Neural cell (in vitro differentiated cells): ENCODE measurements around the gene RCVRN. TPM values are rescaled to one million over a fixed set of nuclear protein-coding genes. Genes with fewer than 3 reads are reported as not detected.

Source experiments
- H2AFZ ChIP-seq: fragments of 200-600, 300-800 bp; sonication (generic), shearing (Covaris generic); 2 replicates; pipeline ENCODE4 v1.6.0; 2014; ENCODE audit warnings: low read depth, mild to moderate bottlenecking, antibody characterized with exemption, low read length, moderate library complexity
- H3F3A ChIP-seq: fragments of 200-600 bp; shearing (Covaris generic); 2 replicates; pipeline ENCODE4 v1.6.1; 2016; ENCODE audit warnings: mild to moderate bottlenecking, moderate library complexity, mixed read lengths, antibody characterized with exemption, low read length; ENCODE audit not compliant: insufficient read depth, poor library complexity, severe bottlenecking
- H3K27ac ChIP-seq: fragments of 200-600, 300-800 bp; sonication (generic), shearing (Covaris generic); 2 replicates; pipeline ENCODE4 v1.5.1; 2014; ENCODE audit warnings: mild to moderate bottlenecking, low read length, moderate library complexity
- H3K27me3 ChIP-seq: fragments of 300-800, 200-600 bp; sonication (generic), shearing (Covaris generic); 2 replicates; pipeline ENCODE4 v1.6.0; 2014; ENCODE audit warnings: mild to moderate bottlenecking, low read depth, low read length, moderate library complexity; ENCODE audit not compliant: insufficient read depth
- H3K36me3 ChIP-seq: fragments of 300-800, 200-600 bp; sonication (generic), shearing (Covaris generic); 2 replicates; pipeline ENCODE4 v1.5.1; 2014; ENCODE audit warnings: mild to moderate bottlenecking, antibody characterized with exemption, low read length, moderate library complexity; ENCODE audit not compliant: insufficient read depth
- H3K4me2 ChIP-seq: fragments of 300-800, 200-600 bp; sonication (generic), shearing (Covaris generic); 2 replicates; pipeline ENCODE4 v1.6.0; 2014; ENCODE audit warnings: mild to moderate bottlenecking, low read length
- H3K4me3 ChIP-seq: fragments of 300-800, 200-600 bp; sonication (generic), shearing (Covaris generic); 2 replicates; pipeline ENCODE4 v1.5.1; 2014; ENCODE audit warnings: mild to moderate bottlenecking, low read length, moderate library complexity
- H3K79me2 ChIP-seq: fragments of 200-600 bp; shearing (Covaris generic); replicated peaks from 2 replicates; pipeline ENCODE4 v1.6.0; 2014; ENCODE audit warnings: mild to moderate bottlenecking, low read length, moderate library complexity; ENCODE audit not compliant: insufficient read depth
- H3K9ac ChIP-seq: fragments of 300-800, 200-600 bp; sonication (generic), shearing (Covaris generic); 2 replicates; pipeline ENCODE4 v1.6.1; 2016; ENCODE audit warnings: mild to moderate bottlenecking, low read length, mixed read lengths
- H3K9me2 ChIP-seq: fragments of 200-600 bp; shearing (Covaris generic); 2 replicates; pipeline ENCODE4 v1.6.1; 2016; ENCODE audit warnings: mild to moderate bottlenecking, low read length, mixed read lengths; ENCODE audit not compliant: insufficient read depth
- H3K9me3 ChIP-seq: fragments of 200-600, 300-800 bp; sonication (generic), shearing (Covaris generic); 2 replicates; pipeline ENCODE4 v1.6.1; 2016; ENCODE audit warnings: mild to moderate bottlenecking, mixed run types, low read length, moderate library complexity, mixed read lengths
- H4K20me1 ChIP-seq: fragments of 200-600 bp; shearing (Covaris generic); 2 replicates; pipeline ENCODE4 v1.6.1; 2016; ENCODE audit warnings: mild to moderate bottlenecking, mixed run types; ENCODE audit not compliant: insufficient read depth
- CTCF ChIP-seq: fragments of 450-650 bp; IDR thresholded peaks from 2 replicates; pipeline ENCODE4 v1.5.1; 2014; ENCODE audit warnings: antibody characterized with exemption, mild to moderate bottlenecking, moderate library complexity; ENCODE audit not compliant: poor library complexity, severe bottlenecking
- EP300 ChIP-seq: fragments of 450-650 bp; conservative IDR thresholded peaks from 2 replicates; pipeline ENCODE4 v1.6.1; 2014; ENCODE audit warnings: antibody characterized with exemption, mild to moderate bottlenecking, moderate library complexity; ENCODE audit not compliant: poor library complexity, severe bottlenecking
- EZH2 ChIP-seq: fragments of 200-600, 300-800 bp; shearing (Covaris generic), sonication (generic); IDR thresholded peaks from 2 replicates; pipeline ENCODE4 v1.6.1; 2014; ENCODE audit warnings: antibody characterized with exemption, low read length, borderline replicate concordance, mild to moderate bottlenecking; ENCODE audit not compliant: insufficient read depth, poor library complexity, severe bottlenecking
- MXI1 ChIP-seq: fragments of 450-650 bp; conservative IDR thresholded peaks from 2 replicates; pipeline ENCODE4 v1.6.1; 2014; ENCODE audit warnings: antibody characterized with exemption, mild to moderate bottlenecking; ENCODE audit not compliant: poor library complexity, severe bottlenecking
- POLR2AphosphoS5 ChIP-seq: IDR thresholded peaks from 2 replicates; pipeline ENCODE4 v1.6.1; 2012
- RAD21 ChIP-seq: fragments of 450-650 bp; conservative IDR thresholded peaks from 2 replicates; pipeline ENCODE4 v1.6.1; 2014; ENCODE audit warnings: antibody characterized with exemption, mild to moderate bottlenecking, moderate library complexity
- REST ChIP-seq: IDR thresholded peaks from 2 replicates; pipeline ENCODE4 v1.6.1; 2012; ENCODE audit warnings: borderline replicate concordance
- SMC3 ChIP-seq: fragments of 450-650 bp; conservative IDR thresholded peaks from 2 replicates; pipeline ENCODE4 v1.6.1; 2014; ENCODE audit warnings: antibody characterized with exemption, mild to moderate bottlenecking, moderate library complexity; ENCODE audit not compliant: poor library complexity
- TAF1 ChIP-seq: IDR thresholded peaks from 2 replicates; pipeline ENCODE4 v1.6.1; 2012; ENCODE audit warnings: low read depth
- polyA plus RNA-seq: library from polyadenylated mRNA; depleted of rRNA; stranded (reverse); fragments of >200 nt; gene quantifications from 2 replicates; pipeline ENCODE4 v1.2.3, GENCODE V29; 2014

The RCVRN gene
- polyA plus RNA-seq, 1 donor from 2014 or later: 1.1 TPM

- Histone ChIP-seq H3K27ac (no peak overlapping the region), H3K9me3 (no peaks in the 10 kb centered on the region), H3F3A (no peaks in the 10 kb centered on the region), H3K9me2 (no peaks in the 10 kb centered on the region), H2AFZ (no peak overlapping the region), H3K36me3 (no peaks in the 10 kb centered on the region), H4K20me1 (no peaks in the 10 kb centered on the region), H3K27me3 (no peaks in the 10 kb centered on the region), H3K4me2 (no peak overlapping the region), H3K9ac (no peak overlapping the region), H3K79me2 (no peaks in the 10 kb centered on the region), H3K4me3 (no peak overlapping the region)
- no peak for TF ChIP-seq SMC3
- TF ChIP-seq REST: no peak
- TF ChIP-seq EP300: no peak
- TF ChIP-seq RAD21: no peak
- TF ChIP-seq POLR2AphosphoS5: no peak
- no peak for TF ChIP-seq EZH2
- no peak for TF ChIP-seq TAF1
- TF ChIP-seq MXI1: no peak
- TF ChIP-seq CTCF: no peak
These were observed 4.3 kb downstream of the RCVRN start for GRCh38 chr17:9900784-9901183.

- no peak overlapping the region for H3K4me2 ChIP-seq
- H3K79me2 ChIP-seq: no peaks in the 10 kb centered on the region
- H3K27me3 ChIP-seq: no peaks in the 10 kb centered on the region
- TF ChIP-seq REST (no peak), SMC3 (no peak), MXI1 (no peak), EP300 (no peak), RAD21 (no peak), EZH2 (no peak), CTCF (no peak), TAF1 (no peak), POLR2AphosphoS5 (no peak)
- no peaks in the 10 kb centered on the region for H3K36me3 ChIP-seq
- no peak overlapping the region for H3K4me3 ChIP-seq
- H3K9ac ChIP-seq: no peak overlapping the region
- H3F3A ChIP-seq: no peaks in the 10 kb centered on the region
- H3K9me3 ChIP-seq: no peaks in the 10 kb centered on the region
- H3K9me2 ChIP-seq: no peaks in the 10 kb centered on the region
- H3K27ac ChIP-seq: no peak overlapping the region
- H4K20me1 ChIP-seq: no peaks in the 10 kb centered on the region
- no peak overlapping the region for H2AFZ ChIP-seq
These were observed 5.0 kb downstream of the RCVRN start for GRCh38 chr17:9900044-9900594.
